Endothelial cell of umbilical vein (primary cell): Measurements from ENCODE around the gene FXYD7.

Experiments used
- EZH2 ChIP-seq: IDR thresholded peaks from 2 replicates; pipeline ENCODE4 v1.6.1; 2012; ENCODE audit warnings: borderline replicate concordance, low read depth, mild to moderate bottlenecking, moderate library complexity, low read length, inconsistent platforms; ENCODE audit not compliant: severe bottlenecking
- POLR2A ChIP-seq: IDR thresholded peaks from 2 replicates; pipeline ENCODE4 v1.6.1; 2012; ENCODE audit warnings: low read depth, mild to moderate bottlenecking, control low read depth, low read length

- TF ChIP-seq EZH2 = no peak
- TF ChIP-seq POLR2A = no peak
Measured at GRCh38 chr19:35125270-35125717, 17.8 kb upstream of the FXYD7 start.
